ENCODE results near the gene OPTC. TPM values are rescaled to one million over a fixed set of nuclear protein-coding genes. Genes with fewer than 3 reads are reported as not detected.
"Not testable (repeated sequence)": the region's sequence is repeated elsewhere in the genome, so short reads cannot be mapped to it uniquely, and the experiment has no call there.

Gene OPTC
- total RNA-seq, 1 experiment from 2014 or later = not detected

DNA sequence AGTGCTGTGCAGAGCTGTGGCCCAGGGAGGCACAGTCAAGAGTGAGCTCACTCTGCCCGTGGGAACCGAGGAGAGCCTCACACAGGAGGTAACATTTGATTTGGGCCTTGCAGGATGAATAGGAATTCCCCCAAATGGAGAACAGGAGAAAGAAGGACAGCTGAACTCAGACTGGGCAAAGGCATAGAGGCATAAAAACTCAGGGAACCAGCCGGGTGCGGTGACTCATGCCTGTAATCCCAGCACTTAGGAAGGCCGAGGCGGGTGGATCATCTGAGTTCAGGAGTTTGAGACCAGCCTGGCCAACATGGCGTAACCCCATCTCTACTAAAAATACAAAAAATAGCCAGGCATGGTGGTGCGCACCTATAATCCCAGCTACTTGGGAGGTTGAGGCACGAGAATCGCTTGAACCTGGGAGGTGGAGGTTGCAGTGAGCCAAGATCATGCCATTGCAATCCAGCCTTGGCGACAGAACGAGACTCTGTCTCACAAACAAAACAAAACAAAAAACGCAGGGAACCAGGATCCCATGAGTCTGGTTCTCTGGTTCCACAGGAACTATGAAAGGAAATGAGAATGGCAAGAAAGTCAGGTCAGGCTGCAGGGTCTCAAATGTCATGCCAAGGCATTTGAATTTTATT lies 26.9 kb upstream of the OPTC start:
- H4K20me1 ChIP-seq (ENCODE audit: insufficient read depth, low read depth, low read length) = not testable (repeated sequence)

DNA sequence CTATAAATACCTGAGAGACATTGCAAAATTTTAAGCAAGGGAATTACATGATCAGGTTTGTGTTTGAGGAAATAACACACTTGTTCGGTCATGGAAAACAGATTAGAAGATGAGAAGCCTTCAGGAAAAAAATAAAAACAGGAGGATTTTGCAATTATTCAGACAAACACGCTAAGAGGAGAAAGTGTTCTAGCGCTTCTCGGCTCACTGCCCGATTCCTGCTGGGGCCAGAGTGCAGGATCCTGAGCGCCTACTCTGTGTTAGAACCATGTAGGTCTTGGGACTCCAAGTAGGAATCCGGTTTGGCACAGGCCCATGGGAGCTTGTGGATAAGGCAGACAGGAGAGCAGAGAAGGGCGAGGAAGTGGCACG lies 26.4 kb upstream of the OPTC start:
- H3K4me1 ChIP-seq (ENCODE audit: low read length) = peaks cover 18% of the 10 kb centered on the region
- no peaks in the 10 kb centered on the region for H3K79me2 ChIP-seq (ENCODE audit: low read length)
- H3K27ac ChIP-seq (ENCODE audit: low read length) = no peak overlapping the region
- H3K27me3 ChIP-seq (ENCODE audit: low read length) = 0 out of 2 replicates have a peak, but pooled peaks cover 3% of the 10 kb centered on the region
- H3K4me2 ChIP-seq (ENCODE audit: low read depth, low read length, poor library complexity, severe bottlenecking) = no peak overlapping the region
- H3K9me3 ChIP-seq (ENCODE audit: low read length) = no peaks in the 10 kb centered on the region
- H3K4me3 ChIP-seq (ENCODE audit: low read length) = no peak overlapping the region
- H3K36me3 ChIP-seq (ENCODE audit: insufficient read depth, low read length) = no peaks in the 10 kb centered on the region
- H4K20me1 ChIP-seq (ENCODE audit: insufficient read depth, low read depth, low read length) = no peaks in the 10 kb centered on the region
- H3K9me2 ChIP-seq (replicated peaks; ENCODE audit: insufficient read depth, low read length) = no peaks in the 10 kb centered on the region
- H3K9ac ChIP-seq (ENCODE audit: low read length) = no peak overlapping the region
- DNase-seq = no peak
- no peak overlapping the region for H2AFZ ChIP-seq (ENCODE audit: low read length)

More for the DNA sequence above, 26.9 kb upstream of the OPTC start:
- H3K4me3 ChIP-seq (ENCODE audit: low read length); H3K9me3 ChIP-seq (ENCODE audit: low read length); H3K9ac ChIP-seq (ENCODE audit: low read length); H3K4me2 ChIP-seq (ENCODE audit: low read depth, low read length, poor library complexity, severe bottlenecking); H3K27ac ChIP-seq (ENCODE audit: low read length); DNase-seq; H3K9me2 ChIP-seq (replicated peaks; ENCODE audit: insufficient read depth, low read length); H2AFZ ChIP-seq (ENCODE audit: low read length); H3K27me3 ChIP-seq (ENCODE audit: low read length); H3K36me3 ChIP-seq (ENCODE audit: insufficient read depth, low read length); H3K79me2 ChIP-seq (ENCODE audit: low read length): not testable (repeated sequence)
- H3K4me1 ChIP-seq (ENCODE audit: low read length) = peaks cover 18% of the 10 kb centered on the region

DNA sequence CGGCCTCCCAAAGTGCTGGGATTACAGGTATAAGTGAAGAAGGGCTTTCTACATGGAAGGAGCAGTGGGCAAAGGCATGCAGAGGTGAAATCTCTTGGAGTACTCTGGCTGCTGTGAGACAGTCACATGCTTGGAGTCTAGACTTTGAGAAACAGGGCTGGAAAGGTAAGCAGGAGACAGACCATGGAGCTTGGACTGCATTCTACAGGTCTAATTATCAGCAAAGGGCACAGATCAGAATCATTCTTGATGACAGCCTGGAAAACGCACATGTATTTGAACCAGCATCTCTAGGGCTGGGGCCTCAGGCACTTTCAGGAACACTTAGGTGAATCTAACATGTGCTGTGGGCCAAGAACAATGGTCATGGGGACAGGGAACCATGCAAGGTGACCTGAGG lies 25.6 kb upstream of the OPTC start:
- H3K27me3 ChIP-seq (ENCODE audit: low read length) = 0 out of 2 replicates have a peak, but pooled peaks cover 3% of the 10 kb centered on the region
- H3K4me2 ChIP-seq (ENCODE audit: low read depth, low read length, poor library complexity, severe bottlenecking) = no peak overlapping the region
- H3K79me2 ChIP-seq (ENCODE audit: low read length) = no peaks in the 10 kb centered on the region
- no peaks in the 10 kb centered on the region for H3K9me2 ChIP-seq (replicated peaks; ENCODE audit: insufficient read depth, low read length)
- H3K36me3 ChIP-seq (ENCODE audit: insufficient read depth, low read length) = no peaks in the 10 kb centered on the region
- no peak overlapping the region for H2AFZ ChIP-seq (ENCODE audit: low read length)
- DNase-seq = no peak
- H3K27ac ChIP-seq (ENCODE audit: low read length) = no peak overlapping the region
- H3K9me3 ChIP-seq (ENCODE audit: low read length) = no peaks in the 10 kb centered on the region
- peaks cover 18% of the 10 kb centered on the region for H3K4me1 ChIP-seq (ENCODE audit: low read length)
- no peaks in the 10 kb centered on the region for H4K20me1 ChIP-seq (ENCODE audit: insufficient read depth, low read depth, low read length)
- no peak overlapping the region for H3K4me3 ChIP-seq (ENCODE audit: low read length)
- no peak overlapping the region for H3K9ac ChIP-seq (ENCODE audit: low read length)

DNA sequence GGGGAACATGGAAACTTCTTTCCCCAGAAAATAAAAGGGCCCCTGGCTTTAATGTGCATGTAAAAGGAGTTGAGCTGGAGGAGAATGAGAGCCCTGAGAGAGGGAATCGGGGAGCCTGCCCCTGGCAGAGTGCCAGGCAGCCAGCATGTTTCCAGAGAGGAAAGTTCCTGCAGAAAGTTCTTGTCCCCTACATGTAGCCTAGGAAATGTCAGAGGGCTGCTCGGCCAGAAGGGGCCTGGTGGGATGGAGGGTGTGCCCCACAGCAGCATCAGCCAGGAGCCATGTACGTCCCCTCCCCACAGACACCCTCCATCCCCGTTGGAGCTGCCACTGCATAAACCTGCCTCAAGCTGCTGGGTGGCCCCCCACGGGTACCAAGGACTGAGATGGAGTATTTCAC lies 23.7 kb upstream of the OPTC start:
- H3K27ac ChIP-seq (ENCODE audit: low read length) = no peak overlapping the region
- H3K4me1 ChIP-seq (ENCODE audit: low read length) = peaks cover 18% of the 10 kb centered on the region
- no peaks in the 10 kb centered on the region for H4K20me1 ChIP-seq (ENCODE audit: insufficient read depth, low read depth, low read length)
- no peak for DNase-seq
- no peaks in the 10 kb centered on the region for H3K36me3 ChIP-seq (ENCODE audit: insufficient read depth, low read length)
- no peak overlapping the region for H3K4me3 ChIP-seq (ENCODE audit: low read length)
- no peak overlapping the region for H3K9ac ChIP-seq (ENCODE audit: low read length)
- no peaks in the 10 kb centered on the region for H3K9me3 ChIP-seq (ENCODE audit: low read length)
- H3K27me3 ChIP-seq (ENCODE audit: low read length) = 0 out of 2 replicates have a peak, but pooled peaks cover 3% of the 10 kb centered on the region
- no peaks in the 10 kb centered on the region for H3K79me2 ChIP-seq (ENCODE audit: low read length)
- no peak overlapping the region for H2AFZ ChIP-seq (ENCODE audit: low read length)
- H3K4me2 ChIP-seq (ENCODE audit: low read depth, low read length, poor library complexity, severe bottlenecking) = no peak overlapping the region
- no peaks in the 10 kb centered on the region for H3K9me2 ChIP-seq (replicated peaks; ENCODE audit: insufficient read depth, low read length)

DNA sequence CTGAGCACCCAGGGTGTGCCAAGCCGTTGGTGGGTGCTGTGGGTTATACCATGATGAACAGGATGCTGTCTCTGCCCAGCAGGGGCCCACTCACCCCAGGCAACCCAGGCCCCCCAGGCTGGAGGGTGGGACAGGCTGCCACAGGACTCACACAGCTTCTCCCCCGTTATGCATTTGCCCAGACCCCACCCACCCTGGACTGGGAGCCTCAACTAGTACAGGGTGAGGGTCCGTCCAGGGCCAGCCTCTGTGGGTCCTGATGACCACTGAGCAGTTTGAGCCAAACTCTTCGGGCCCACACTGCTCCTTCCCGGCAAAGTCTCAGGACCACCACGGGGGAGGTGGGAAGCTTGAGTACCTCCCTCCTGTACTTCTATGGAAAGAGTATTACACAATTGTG lies 22.1 kb upstream of the OPTC start:
- Histone ChIP-seq H3K27ac (ENCODE audit: low read length) (no peak overlapping the region), H3K27me3 (ENCODE audit: low read length) (0 out of 2 replicates have a peak, but pooled peaks cover 3% of the 10 kb centered on the region), H3K36me3 (ENCODE audit: insufficient read depth, low read length) (no peaks in the 10 kb centered on the region), H3K9me3 (ENCODE audit: low read length) (no peaks in the 10 kb centered on the region), H3K4me3 (ENCODE audit: low read length) (no peak overlapping the region), H2AFZ (ENCODE audit: low read length) (no peak overlapping the region), H3K79me2 (ENCODE audit: low read length) (no peaks in the 10 kb centered on the region), H3K4me2 (ENCODE audit: low read depth, low read length, poor library complexity, severe bottlenecking) (no peak overlapping the region), H3K4me1 (ENCODE audit: low read length) (peaks cover 13% of the 10 kb centered on the region), H3K9me2 (replicated peaks; ENCODE audit: insufficient read depth, low read length) (no peaks in the 10 kb centered on the region), H4K20me1 (ENCODE audit: insufficient read depth, low read depth, low read length) (no peaks in the 10 kb centered on the region), H3K9ac (ENCODE audit: low read length) (no peak overlapping the region)
- no peak for DNase-seq

DNA sequence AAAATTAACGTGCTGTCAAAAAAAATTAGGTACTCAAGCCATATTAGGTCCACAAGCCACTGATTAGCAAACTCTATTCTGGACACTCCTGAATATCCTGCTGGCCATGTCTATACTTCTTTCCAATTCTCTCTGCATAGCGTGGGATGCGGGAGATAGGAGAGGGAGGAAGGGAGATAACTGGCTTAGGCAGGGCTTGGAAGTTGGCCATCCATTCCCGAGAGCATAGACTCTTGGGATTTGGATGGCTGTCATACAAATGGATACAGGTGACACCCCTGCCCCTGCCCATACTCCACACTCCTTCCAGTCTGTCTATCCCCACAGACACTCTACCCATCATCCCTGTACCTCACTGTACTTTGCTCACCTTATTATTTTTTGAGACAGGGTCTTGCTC lies 20.7 kb upstream of the OPTC start:
- Histone ChIP-seq H4K20me1 (ENCODE audit: insufficient read depth, low read depth, low read length) (no peaks in the 10 kb centered on the region), H3K9ac (ENCODE audit: low read length) (no peak overlapping the region), H2AFZ (ENCODE audit: low read length) (no peak overlapping the region), H3K4me2 (ENCODE audit: low read depth, low read length, poor library complexity, severe bottlenecking) (no peak overlapping the region), H3K4me3 (ENCODE audit: low read length) (no peak overlapping the region), H3K9me2 (replicated peaks; ENCODE audit: insufficient read depth, low read length) (no peaks in the 10 kb centered on the region), H3K79me2 (ENCODE audit: low read length) (no peaks in the 10 kb centered on the region), H3K4me1 (ENCODE audit: low read length) (0 out of 2 replicates have a peak, but pooled peaks cover 5% of the 10 kb centered on the region), H3K9me3 (ENCODE audit: low read length) (no peaks in the 10 kb centered on the region), H3K36me3 (ENCODE audit: insufficient read depth, low read length) (no peaks in the 10 kb centered on the region), H3K27me3 (ENCODE audit: low read length) (0 out of 2 replicates have a peak, but pooled peaks cover 3% of the 10 kb centered on the region), H3K27ac (ENCODE audit: low read length) (no peak overlapping the region)
- no peak for DNase-seq

DNA sequence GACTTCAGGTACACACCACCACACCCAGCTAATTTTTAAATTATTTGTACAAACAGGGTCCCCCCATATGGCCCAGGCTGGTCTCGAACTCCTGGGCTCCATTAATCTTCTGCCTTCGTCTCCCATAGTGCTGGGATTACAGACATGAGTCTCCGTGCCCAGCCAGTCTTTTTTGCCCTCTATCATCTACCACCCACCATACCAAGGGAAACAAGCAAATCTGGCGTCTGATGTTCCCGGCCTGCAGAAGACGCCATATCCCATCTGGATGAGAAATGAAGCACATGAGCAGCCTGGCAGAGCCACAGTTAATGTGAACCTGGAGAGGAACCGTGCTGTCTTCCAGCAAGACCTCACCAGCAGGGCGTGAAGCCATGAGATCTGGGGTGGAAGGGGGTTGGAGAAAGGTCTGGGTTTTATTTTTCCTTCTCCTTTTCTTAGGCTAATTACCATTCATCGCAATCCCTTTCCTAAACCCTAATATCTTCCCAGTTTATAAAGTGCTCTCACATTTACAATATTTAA lies 20.1 kb upstream of the OPTC start:
- Histone ChIP-seq H3K9me3 (ENCODE audit: low read length) (no peaks in the 10 kb centered on the region), H3K4me2 (ENCODE audit: low read depth, low read length, poor library complexity, severe bottlenecking) (no peak overlapping the region), H3K27me3 (ENCODE audit: low read length) (0 out of 2 replicates have a peak, but pooled peaks cover 3% of the 10 kb centered on the region)

DNA sequence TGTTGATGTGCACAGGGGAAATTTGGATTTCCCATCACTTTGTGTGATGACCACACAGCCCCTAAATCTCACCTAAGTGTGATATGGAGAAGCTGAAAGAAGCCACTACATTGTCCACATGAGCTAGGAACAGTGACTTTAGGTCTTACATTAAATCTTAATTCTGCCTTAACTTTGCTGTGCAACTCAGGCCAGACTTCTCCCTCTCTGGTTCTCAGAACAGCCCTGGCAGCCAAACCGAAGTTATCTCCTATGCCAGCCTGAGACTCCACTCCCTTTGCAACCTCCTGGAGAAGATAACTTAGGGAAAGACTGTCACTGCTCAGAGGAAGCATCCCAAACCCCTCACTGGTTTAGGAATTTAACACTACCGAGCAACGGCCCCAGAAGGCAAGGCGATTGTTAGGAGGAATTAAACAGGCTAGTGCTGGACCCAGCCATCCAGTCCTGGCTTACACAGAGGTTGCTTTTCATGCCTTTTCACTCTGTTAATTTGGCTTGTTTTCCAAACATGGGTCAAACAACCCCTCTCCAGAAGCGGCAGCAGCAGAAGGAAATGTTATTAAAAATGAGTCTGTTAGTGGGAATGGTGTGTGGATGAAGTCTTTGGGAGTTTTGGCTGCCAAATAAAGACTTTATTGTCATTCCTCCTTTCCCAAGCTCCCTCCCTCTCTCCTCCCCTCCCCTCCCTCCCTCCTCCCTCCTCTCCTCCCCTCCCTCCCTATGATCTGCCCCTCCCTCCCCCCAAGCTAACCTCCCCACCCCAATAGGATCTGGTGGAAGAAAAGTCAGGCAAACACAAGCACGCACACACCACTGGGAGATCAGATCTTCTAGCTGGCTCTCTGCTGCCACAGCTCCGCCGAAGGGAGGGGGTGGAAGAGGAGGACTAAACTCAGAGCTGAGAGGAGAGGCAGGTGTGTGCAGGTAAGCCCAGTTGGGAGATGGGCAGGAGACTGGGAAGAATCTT lies 18.7 kb upstream of the OPTC start, which contains the start of gene PRELP:
TSS of gene PRELP (plus strand) at position 795 of the 970 bp plus-strand sequence. CDS start 7,379 bp downstream, outside the sequence.
- Histone ChIP-seq H3K9me2 (replicated peaks; ENCODE audit: insufficient read depth, low read length) (no peaks in the 10 kb centered on the region), H3K4me3 (ENCODE audit: low read length) (no peak within 1 kb of the TSS), H3K79me2 (ENCODE audit: low read length) (no peaks in the 10 kb centered on the region), H3K27me3 (ENCODE audit: low read length) (0 out of 2 replicates have a peak, but pooled peaks cover 3% of the 10 kb centered on the region), H3K9me3 (ENCODE audit: low read length) (no peaks in the 10 kb centered on the region), H3K36me3 (ENCODE audit: insufficient read depth, low read length) (no peaks in the 10 kb centered on the region), H3K4me1 (ENCODE audit: low read length) (0 out of 2 replicates have a peak, but pooled peaks cover 5% of the 10 kb centered on the region), H3K4me2 (ENCODE audit: low read depth, low read length, poor library complexity, severe bottlenecking) (no peak within 1 kb of the TSS), H3K9ac (ENCODE audit: low read length) (no peak within 1 kb of the TSS), H2AFZ (ENCODE audit: low read length) (no peak within 1 kb of the TSS), H3K27ac (ENCODE audit: low read length) (no peak within 1 kb of the TSS), H4K20me1 (ENCODE audit: insufficient read depth, low read depth, low read length) (no peaks in the 10 kb centered on the region)
- DNase-seq = no peak

More for the DNA sequence above, 20.1 kb upstream of the OPTC start:
- no peaks in the 10 kb centered on the region for H4K20me1 ChIP-seq (ENCODE audit: insufficient read depth, low read depth, low read length)
- DNase-seq = no peak
- 0 out of 2 replicates have a peak, but pooled peaks cover 5% of the 10 kb centered on the region for H3K4me1 ChIP-seq (ENCODE audit: low read length)
- no peak overlapping the region for H3K4me3 ChIP-seq (ENCODE audit: low read length)
- H3K36me3 ChIP-seq (ENCODE audit: insufficient read depth, low read length) = no peaks in the 10 kb centered on the region
- no peak overlapping the region for H2AFZ ChIP-seq (ENCODE audit: low read length)
- H3K27ac ChIP-seq (ENCODE audit: low read length) = no peak overlapping the region
- no peaks in the 10 kb centered on the region for H3K79me2 ChIP-seq (ENCODE audit: low read length)
- H3K9me2 ChIP-seq (replicated peaks; ENCODE audit: insufficient read depth, low read length) = no peaks in the 10 kb centered on the region
- no peak overlapping the region for H3K9ac ChIP-seq (ENCODE audit: low read length)
